H9 (cell line): Measurements from ENCODE around the gene TREML4. TPM values are rescaled to one million over a fixed set of nuclear protein-coding genes. Genes with fewer than 3 reads are reported as not detected.

ENCODE experiments used
- DNase-seq: peaks from one replicate; pipeline ENCODE4 v3.0.0-alpha.2; 2017
- H2AFZ ChIP-seq: one replicate; pipeline ENCODE4 v1.6.1; 2013; ENCODE audit warnings: mild to moderate bottlenecking, low read length, control low read depth, moderate library complexity
- H2AK5ac ChIP-seq: 2 replicates; pipeline ENCODE4 v1.6.1; 2013; ENCODE audit warnings: low read length, control low read depth, mixed read lengths; ENCODE audit not compliant: insufficient read length
- H2BK120ac ChIP-seq: one replicate; pipeline ENCODE4 v1.6.1; 2013; ENCODE audit warnings: low read depth, mild to moderate bottlenecking, low read length, control low read depth, inconsistent platforms; ENCODE audit not compliant: poor library complexity, severe bottlenecking
- H2BK12ac ChIP-seq: 2 replicates; pipeline ENCODE4 v1.6.1; 2013; ENCODE audit warnings: low read length, control low read depth, mixed read lengths, low read depth; ENCODE audit not compliant: insufficient read length
- H2BK15ac ChIP-seq: 2 replicates; pipeline ENCODE4 v1.6.1; 2013; ENCODE audit warnings: low read depth, low read length, control low read depth
- H2BK20ac ChIP-seq: one replicate; pipeline ENCODE4 v1.6.1; 2013; ENCODE audit warnings: low read depth, mild to moderate bottlenecking, low read length, control low read depth, inconsistent platforms; ENCODE audit not compliant: poor library complexity, severe bottlenecking
- H2BK5ac ChIP-seq: 2 replicates; pipeline ENCODE4 v1.6.1; 2013; ENCODE audit warnings: low read length, control low read depth, mixed read lengths; ENCODE audit not compliant: insufficient read length
- H3K14ac ChIP-seq: 2 replicates; pipeline ENCODE4 v1.6.1; 2013; ENCODE audit warnings: low read length, control low read depth; ENCODE audit not compliant: insufficient read depth
- H3K18ac ChIP-seq: 2 replicates; pipeline ENCODE4 v1.6.1; 2013; ENCODE audit warnings: low read depth, mild to moderate bottlenecking, mixed read lengths, low read length, control low read depth; ENCODE audit not compliant: insufficient read length
- H3K23ac ChIP-seq: 2 replicates; pipeline ENCODE4 v1.6.1; 2013; ENCODE audit warnings: low read length, control low read depth, mixed read lengths, low read depth; ENCODE audit not compliant: insufficient read length
- H3K23me2 ChIP-seq: 2 replicates; pipeline ENCODE4 v1.6.1; 2013; ENCODE audit warnings: low read depth, mild to moderate bottlenecking, mixed read lengths, low read length, control low read depth; ENCODE audit not compliant: insufficient read length, poor library complexity, severe bottlenecking
- H3K27ac ChIP-seq: 2 replicates; pipeline ENCODE4 v1.5.1; 2013; ENCODE audit warnings: low read length, control low read depth, mixed read lengths, low read depth; ENCODE audit not compliant: insufficient read length
- H3K27me3 ChIP-seq: 2 replicates; pipeline ENCODE4 v1.6.1; 2013; ENCODE audit warnings: low read length, control low read depth, inconsistent platforms; ENCODE audit not compliant: insufficient read depth
- H3K4ac ChIP-seq: 2 replicates; pipeline ENCODE4 v1.6.1; 2013; ENCODE audit warnings: low read depth, mild to moderate bottlenecking, control low read depth, inconsistent platforms, low read length, moderate library complexity
- H3K4me1 ChIP-seq: 2 replicates; pipeline ENCODE4 v1.6.1; 2013; ENCODE audit warnings: low read length, control low read depth, inconsistent platforms; ENCODE audit not compliant: insufficient read depth
- H3K4me2 ChIP-seq: 2 replicates; pipeline ENCODE4 v1.6.1; 2013; ENCODE audit warnings: low read length, control low read depth, mixed read lengths; ENCODE audit not compliant: insufficient read length, insufficient read depth
- H3K56ac ChIP-seq: 2 replicates; pipeline ENCODE4 v1.6.1; 2013; ENCODE audit warnings: low read depth, mild to moderate bottlenecking, mixed read lengths, low read length, control low read depth; ENCODE audit not compliant: insufficient read length
- H3K79me1 ChIP-seq: 2 replicates; pipeline ENCODE4 v1.6.1; 2013; ENCODE audit warnings: low read depth, mild to moderate bottlenecking, moderate library complexity, low read length, control low read depth, inconsistent platforms; ENCODE audit not compliant: insufficient read depth, poor library complexity, severe bottlenecking
- H3K79me2 ChIP-seq: 2 replicates; pipeline ENCODE4 v1.6.1; 2013; ENCODE audit warnings: low read length, control low read depth, inconsistent platforms; ENCODE audit not compliant: insufficient read depth
- H3K9ac ChIP-seq: 2 replicates; pipeline ENCODE4 v1.6.1; 2013; ENCODE audit warnings: low read length, control low read depth, mixed read lengths; ENCODE audit not compliant: insufficient read length; ENCODE audit errors: extremely low read depth
- H3K9me3 ChIP-seq: one replicate; pipeline ENCODE4 v1.6.1; 2013; ENCODE audit warnings: low read depth, low read length, inconsistent platforms; ENCODE audit not compliant: control insufficient read depth
- H3T11ph ChIP-seq: one replicate; pipeline ENCODE4 v1.6.1; 2013; ENCODE audit warnings: mild to moderate bottlenecking, low read length, control low read depth, inconsistent platforms
- H4K20me1 ChIP-seq: one replicate; pipeline ENCODE4 v1.6.1; 2013; ENCODE audit not compliant: control insufficient read depth, insufficient read length, insufficient read depth
- H4K5ac ChIP-seq: 2 replicates; pipeline ENCODE4 v1.6.1; 2013; ENCODE audit warnings: low read depth, mild to moderate bottlenecking, mixed read lengths, low read length, control low read depth; ENCODE audit not compliant: insufficient read length
- H4K8ac ChIP-seq: replicated peaks from 2 replicates; pipeline ENCODE4 v1.6.1; 2013; ENCODE audit warnings: low read length, control low read depth, mixed read lengths, low read depth; ENCODE audit not compliant: insufficient read length
- H4K91ac ChIP-seq: 2 replicates; pipeline ENCODE4 v1.6.1; 2013; ENCODE audit warnings: low read depth, mild to moderate bottlenecking, moderate library complexity, mixed read lengths, low read length, control low read depth; ENCODE audit not compliant: insufficient read length
- H3K27ac Mint-ChIP-seq, 3 experiments: 2 replicates in 2 of 3; 3 replicates in 1 of 3; pipeline ENCODE4 v1.8.0; 2020 to 2021; ENCODE audit warnings: mixed read lengths in 3 of 3, mild to moderate bottlenecking in 1 of 3, moderate library complexity in 1 of 3
- H3K27me3 Mint-ChIP-seq: 2 replicates; pipeline ENCODE4 v1.8.0; 2021; ENCODE audit warnings: low read depth, mild to moderate bottlenecking, moderate library complexity, mixed read lengths
- H3K36me3 Mint-ChIP-seq, 3 experiments: 2 replicates in 2 of 3; 3 replicates in 1 of 3; pipeline ENCODE4 v1.8.0; 2020 to 2021; ENCODE audit warnings: low read depth in 3 of 3, mixed read lengths in 3 of 3; ENCODE audit not compliant: insufficient read depth in 1 of 3
- H3K4me1 Mint-ChIP-seq, 2 experiments: 2 replicates each; pipeline ENCODE4 v1.8.0; 2020; ENCODE audit warnings: mixed read lengths in 2 of 2
- H3K4me3 Mint-ChIP-seq, 2 experiments: 2 replicates in 1 of 2; 3 replicates in 1 of 2; pipeline ENCODE4 v1.8.0; 2020 to 2021; ENCODE audit warnings: mild to moderate bottlenecking in 2 of 2, mixed read lengths in 2 of 2, moderate library complexity in 1 of 2
- H3K9me3 Mint-ChIP-seq, 2 experiments: 2 replicates in 1 of 2; 3 replicates in 1 of 2; pipeline ENCODE4 v1.8.0; 2020; ENCODE audit warnings: mild to moderate bottlenecking in 2 of 2, mixed read lengths in 2 of 2, moderate library complexity in 1 of 2
- WGBS: extraction: QIAGEN DNeasy Blood & Tissue Kit; methylation state at CpG from one replicate; pipeline ENCODE4 v1.1.7; 2013; ENCODE audit warnings: missing lambda C conversion rate, low lambda C conversion rate, mixed read lengths; ENCODE audit not compliant: insufficient read length; ENCODE audit errors: extremely low coverage; 5-methylcytosine and 5-hydroxymethylcytosine counted together
- total RNA-seq: library from RNA; stranded (reverse); gene quantifications from 2 replicates; pipeline ENCODE4 v1.2.1, GENCODE V29; 2021
- TF ChIP-seq, protein P1 (sequence below): fragments of 200-600 bp; sonication (generic); conservative IDR thresholded peaks from 3 replicates; pipeline ENCODE4 v1.8.0; 2021; ENCODE audit warnings: antibody characterized with exemption, mild to moderate bottlenecking

Gene TREML4
- total RNA-seq, 1 experiment from 2014 or later: not detected

- H3K18ac ChIP-seq: no peak overlapping the region
- no peaks in the 10 kb centered on the region for H3K23me2 ChIP-seq
- H2AK5ac ChIP-seq: no peak overlapping the region
- H3K27ac ChIP-seq: no peak overlapping the region
- H2BK20ac ChIP-seq: no peak overlapping the region
- H2BK12ac ChIP-seq: no peak overlapping the region
- H3K79me2 ChIP-seq: no peaks in the 10 kb centered on the region
- Mint-ChIP-seq H3K27me3 (peaks cover 22% of the 10 kb centered on the region), H3K4me1 (peaks cover 0 to 7% of the 10 kb centered on the region in 2 experiments; a peak in 2 of 4 replicates), H3K4me3 (no peak overlapping the region), H3K9me3 (peaks cover 14 to 15% of the 10 kb centered on the region in 2 experiments), H3K36me3 (peaks cover 6 to 15% (median 11%) of the 10 kb centered on the region in 3 experiments), H3K27ac (no peak overlapping the region)
- no peak overlapping the region for H3K4ac ChIP-seq
- no peaks in the 10 kb centered on the region for H3K27me3 ChIP-seq
- no peaks in the 10 kb centered on the region for H3K4me1 ChIP-seq
- no CpG with 5 or more reads among the region's 5 CpGs for WGBS
- H4K20me1 ChIP-seq: no peaks in the 10 kb centered on the region
- no peak overlapping the region for H4K91ac ChIP-seq
- no peak for DNase-seq
- H3K9ac ChIP-seq: no peak overlapping the region
- no peak overlapping the region for H2AFZ ChIP-seq
- no peak overlapping the region for H3K56ac ChIP-seq
- TF ChIP-seq, protein P1, sequence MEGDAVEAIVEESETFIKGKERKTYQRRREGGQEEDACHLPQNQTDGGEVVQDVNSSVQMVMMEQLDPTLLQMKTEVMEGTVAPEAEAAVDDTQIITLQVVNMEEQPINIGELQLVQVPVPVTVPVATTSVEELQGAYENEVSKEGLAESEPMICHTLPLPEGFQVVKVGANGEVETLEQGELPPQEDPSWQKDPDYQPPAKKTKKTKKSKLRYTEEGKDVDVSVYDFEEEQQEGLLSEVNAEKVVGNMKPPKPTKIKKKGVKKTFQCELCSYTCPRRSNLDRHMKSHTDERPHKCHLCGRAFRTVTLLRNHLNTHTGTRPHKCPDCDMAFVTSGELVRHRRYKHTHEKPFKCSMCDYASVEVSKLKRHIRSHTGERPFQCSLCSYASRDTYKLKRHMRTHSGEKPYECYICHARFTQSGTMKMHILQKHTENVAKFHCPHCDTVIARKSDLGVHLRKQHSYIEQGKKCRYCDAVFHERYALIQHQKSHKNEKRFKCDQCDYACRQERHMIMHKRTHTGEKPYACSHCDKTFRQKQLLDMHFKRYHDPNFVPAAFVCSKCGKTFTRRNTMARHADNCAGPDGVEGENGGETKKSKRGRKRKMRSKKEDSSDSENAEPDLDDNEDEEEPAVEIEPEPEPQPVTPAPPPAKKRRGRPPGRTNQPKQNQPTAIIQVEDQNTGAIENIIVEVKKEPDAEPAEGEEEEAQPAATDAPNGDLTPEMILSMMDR: no peak
- H3T11ph ChIP-seq: no peak overlapping the region
- peaks cover 10% of the 10 kb centered on the region for H3K9me3 ChIP-seq
- no peak overlapping the region for H4K5ac ChIP-seq
- no peak overlapping the region for H2BK120ac ChIP-seq
- H3K14ac ChIP-seq: no peak overlapping the region
- no peak overlapping the region for H3K23ac ChIP-seq
- H2BK5ac ChIP-seq: no peak overlapping the region
- H3K79me1 ChIP-seq: no peaks in the 10 kb centered on the region
- H3K4me2 ChIP-seq: no peak overlapping the region
- H2BK15ac ChIP-seq: no peak overlapping the region
- no peak overlapping the region for H4K8ac ChIP-seq
These were observed 34.3 kb upstream of the TREML4 start for GRCh38 chr6:41193884-41194283.
